GM19099 (cell line): ENCODE measurements around the gene TEAD2.

Experiments
- POLR2A ChIP-seq: IDR thresholded peaks from 3 replicates; pipeline ENCODE4 v1.6.1; 2011; ENCODE audit warnings: low read depth; ENCODE audit not compliant: insufficient read length; ENCODE audit errors: extremely low read depth

Gene TEAD2

GRCh38 chr19:49364083-49364737, 2.0 kb upstream of the TEAD2 start:
- TF ChIP-seq POLR2A, result no peak

GRCh38 chr19:49363268-49364082, 1.3 kb upstream of the TEAD2 start, which contains the start of gene DKKL1:
DKKL1 (plus strand) TSS chr19:49363877; CDS start chr19:49363999, 122 bp downstream.
- no peak for TF ChIP-seq POLR2A

GRCh38 chr19:49362929-49363267, 682 bp upstream of the TEAD2 start:
- no peak for TF ChIP-seq POLR2A

GRCh38 chr19:49361438-49362047, 673 bp downstream of the TEAD2 start:
- TF ChIP-seq POLR2A, result no peak

- no peak for TF ChIP-seq POLR2A
Observed at GRCh38 chr19:49359851-49360820, 2.1 kb downstream of the TEAD2 start.

- no peak for TF ChIP-seq POLR2A
Observed at GRCh38 chr19:49357186-49357585, 5.0 kb downstream of the TEAD2 start.

GRCh38 chr19:49356382-49356781, 5.8 kb downstream of the TEAD2 start:
- TF ChIP-seq POLR2A, result no peak

GRCh38 chr19:49355909-49356353, 6.3 kb downstream of the TEAD2 start:
- no peak for TF ChIP-seq POLR2A

GRCh38 chr19:49349567-49349966, 12.6 kb downstream of the TEAD2 start:
- TF ChIP-seq POLR2A, result no peak

GRCh38 chr19:49348305-49349189, 13.7 kb downstream of the TEAD2 start:
- TF ChIP-seq POLR2A, result no peak

- no peak for TF ChIP-seq POLR2A
Observed at GRCh38 chr19:49347835-49348234, 14.4 kb downstream of the TEAD2 start.

GRCh38 chr19:49347191-49347590, 15.0 kb downstream of the TEAD2 start:
- no peak for TF ChIP-seq POLR2A

- TF ChIP-seq POLR2A, result no peak
Observed at GRCh38 chr19:49344505-49345423, 17.5 kb downstream of the TEAD2 start.
